SK-N-MC (cell line): ENCODE measurements around the gene DNASE1.
A peak's percentile ranks its signal among the peaks of the same experiment; 100 is the strongest.

Experiments
- DNase-seq: peaks from one replicate; pipeline ENCODE4 v3.0.0-alpha.2; 2011; ENCODE audit warnings: low read depth, low spot score
- H3K27ac ChIP-seq: fragments of 200-600 bp; sonication (generic); 2 replicates; pipeline ENCODE4 v1.5.1; 2016; ENCODE audit warnings: mixed run types
- H3K36me3 ChIP-seq: fragments of 200-600 bp; sonication (generic); 2 replicates; pipeline ENCODE4 v1.6.1; 2017; ENCODE audit warnings: antibody characterized with exemption, low read length, mixed read lengths; ENCODE audit not compliant: insufficient read depth
- H3K4me3 ChIP-seq: fragments of 200-600 bp; sonication (generic); 2 replicates; pipeline ENCODE4 v1.5.1; 2016
- H3K9ac ChIP-seq: fragments of 200-600 bp; sonication (generic); 2 replicates; pipeline ENCODE4 v1.8.0; 2017; ENCODE audit warnings: mixed run types, mixed read lengths; ENCODE audit not compliant: insufficient read length
- H3K9me3 ChIP-seq: fragments of 200-600 bp; sonication (generic); 2 replicates; pipeline ENCODE4 v1.6.1; 2017; ENCODE audit warnings: low read depth, mild to moderate bottlenecking, antibody characterized with exemption, low read length, moderate library complexity, mixed read lengths
- EZH2 ChIP-seq: fragments of 200-600 bp; sonication (generic); IDR thresholded peaks from one replicate; pipeline ENCODE4 v1.6.1; 2017; ENCODE audit warnings: antibody characterized with exemption
- FOXP2 ChIP-seq: optimal IDR thresholded peaks from 2 replicates; pipeline ENCODE3; 2011; ENCODE audit warnings: mild to moderate bottlenecking, moderate library complexity; ENCODE audit not compliant: insufficient read depth; ENCODE audit errors: extremely low read length, control extremely low read depth
- POLR2AphosphoS5 ChIP-seq: IDR thresholded peaks from 2 replicates; pipeline ENCODE4 v1.6.1; 2012; ENCODE audit warnings: mild to moderate bottlenecking, low read depth, low read length, borderline replicate concordance

Gene DNASE1

GRCh38 chr16:3645504-3646347 lies 8.8 kb upstream of the DNASE1 start:
- H3K9ac ChIP-seq, result peak overlapping the region; percentile 14
- TF ChIP-seq POLR2AphosphoS5 (no peak), FOXP2 (no peak), EZH2 (no peak)
- DNase-seq, result no peak
- H3K36me3 ChIP-seq, result no peaks in the 10 kb centered on the region
- H3K27ac ChIP-seq, result peak overlapping the region; percentile 7; the same call in 1 of the 2 replicates
- no peak overlapping the region for H3K4me3 ChIP-seq
- H3K9me3 ChIP-seq, result no peaks in the 10 kb centered on the region

- Histone ChIP-seq H3K9ac (no peak overlapping the region), H3K4me3 (no peak overlapping the region), H3K9me3 (no peaks in the 10 kb centered on the region), H3K27ac (no peak overlapping the region), H3K36me3 (no peaks in the 10 kb centered on the region)
- TF ChIP-seq POLR2AphosphoS5 (no peak), FOXP2 (no peak), EZH2 (no peak)
- no peak for DNase-seq
These were observed 8.1 kb upstream of the DNASE1 start for GRCh38 chr16:3646348-3646920.

- Histone ChIP-seq H3K36me3 (peaks cover 18% of the 10 kb centered on the region; the same call in 1 of the 2 replicates), H3K9me3 (no peaks in the 10 kb centered on the region)
These were observed 3.7 kb upstream of the DNASE1 start for GRCh38 chr16:3650631-3651265.

GRCh38 chr16:3651461-3652372 lies 2.8 kb upstream of the DNASE1 start:
- no peak overlapping the region for H3K9ac ChIP-seq
- H3K4me3 ChIP-seq, result no peak overlapping the region
- no peak for DNase-seq
- H3K36me3 ChIP-seq, result peaks cover 24% of the 10 kb centered on the region; the same call in 1 of the 2 replicates
- no peaks in the 10 kb centered on the region for H3K9me3 ChIP-seq
- no peak overlapping the region for H3K27ac ChIP-seq
- TF ChIP-seq EZH2 (no peak), FOXP2 (no peak), POLR2AphosphoS5 (no peak)

More at GRCh38 chr16:3650631-3651265, 3.7 kb upstream of the DNASE1 start:
- no peak overlapping the region for H3K9ac ChIP-seq
- TF ChIP-seq FOXP2, result no peak
- TF ChIP-seq POLR2AphosphoS5, result no peak; the same call in 1 of the 2 replicates
- TF ChIP-seq EZH2, result no peak
- peak overlapping the region; percentile 31; the same call in 1 of the 2 replicates for H3K27ac ChIP-seq
- no peak overlapping the region for H3K4me3 ChIP-seq
- no peak for DNase-seq

GRCh38 chr16:3652373-3653195 lies 1.9 kb upstream of the DNASE1 start:
- Histone ChIP-seq H3K9ac (no peak overlapping the region), H3K9me3 (no peaks in the 10 kb centered on the region), H3K36me3 (peaks cover 32% of the 10 kb centered on the region; the same call in 1 of the 2 replicates), H3K27ac (no peak overlapping the region), H3K4me3 (no peak overlapping the region)
- DNase-seq, result no peak
- TF ChIP-seq FOXP2 (no peak), EZH2 (no peak), POLR2AphosphoS5 (no peak)

- peaks cover 57% of the 10 kb centered on the region for H3K36me3 ChIP-seq
- no peak for DNase-seq
- no peak overlapping the region for H3K27ac ChIP-seq
- H3K9ac ChIP-seq, result no peak overlapping the region
- no peaks in the 10 kb centered on the region for H3K9me3 ChIP-seq
- no peak for TF ChIP-seq POLR2AphosphoS5
- TF ChIP-seq FOXP2, result no peak
- no peak for TF ChIP-seq EZH2
- H3K4me3 ChIP-seq, result no peak overlapping the region
These were observed 522 bp downstream of the DNASE1 start for GRCh38 chr16:3655030-3655395.
